HepG2 (cell line): ENCODE results near the gene PRXL2A. TPM values are rescaled to one million over a fixed set of nuclear protein-coding genes. Genes with fewer than 3 reads are reported as not detected.
A peak's percentile ranks its signal among the peaks of the same experiment; 100 is the strongest.

Experiments used
- ARID2 ChIP-seq: sonication (generic); formaldehyde crosslinking; IDR thresholded peaks from 2 replicates; pipeline ENCODE4 v1.8.1; 2022; ENCODE audit warnings: mild to moderate bottlenecking, missing genetic modification reagents, borderline replicate concordance
- BHLHE40 ChIP-seq: IDR thresholded peaks from 2 replicates; pipeline ENCODE4 v1.6.1; 2011; ENCODE audit warnings: low read length, improper control_type of control experiment
- CENPX ChIP-seq: sonication (generic); formaldehyde crosslinking; IDR thresholded peaks from 2 replicates; pipeline ENCODE4 v1.9.0; 2021; ENCODE audit warnings: mild to moderate bottlenecking, missing genetic modification reagents, moderate library complexity
- CHD2 ChIP-seq: IDR thresholded peaks from 2 replicates; pipeline ENCODE4 v1.6.1; 2011; ENCODE audit warnings: low read depth, low read length, improper control_type of control experiment
- FOXP1 ChIP-seq, 2 experiments: fragments of 450-650 bp in 1 of 2; IDR thresholded peaks; 2 replicates each; pipeline ENCODE4 v1.6.1; 2017 to 2018; ENCODE audit warnings: antibody characterized with exemption in 1 of 2
- GATAD2A ChIP-seq: IDR thresholded peaks from 2 replicates; pipeline ENCODE4 v1.6.1; 2016
- HNRNPK ChIP-seq: fragments of 200-400 bp; formaldehyde crosslinking; IDR thresholded peaks from 2 replicates; pipeline ENCODE4 v1.6.1; 2018; ENCODE audit warnings: low read length, low read depth, moderate library complexity, mild to moderate bottlenecking; ENCODE audit not compliant: poor library complexity, severe bottlenecking
- JUND ChIP-seq: sonication (generic); formaldehyde crosslinking; IDR thresholded peaks from 2 replicates; pipeline ENCODE4 v1.8.0; 2022; ENCODE audit warnings: mild to moderate bottlenecking, missing genetic modification reagents
- MAX ChIP-seq: IDR thresholded peaks from 2 replicates; pipeline ENCODE4 v1.6.1; 2012; ENCODE audit warnings: inconsistent platforms
- MEIS1 ChIP-seq: sonication (generic); formaldehyde crosslinking; IDR thresholded peaks from 2 replicates; pipeline ENCODE4 v1.9.0; 2021; ENCODE audit warnings: mild to moderate bottlenecking, missing genetic modification reagents, moderate library complexity, borderline replicate concordance
- MIXL1 ChIP-seq: IDR thresholded peaks from 2 replicates; pipeline ENCODE4 v1.6.1; 2016
- RBM39 ChIP-seq: fragments of 200-400 bp; formaldehyde crosslinking; IDR thresholded peaks from one replicate; pipeline ENCODE4 v1.6.1; 2018; ENCODE audit warnings: antibody characterized with exemption, mild to moderate bottlenecking, low read depth, low read length; ENCODE audit not compliant: poor library complexity, severe bottlenecking
- REL ChIP-seq: sonication (generic); formaldehyde crosslinking; conservative IDR thresholded peaks from 2 replicates; pipeline ENCODE4 v1.8.0; 2022; ENCODE audit warnings: mild to moderate bottlenecking, missing genetic modification reagents, moderate library complexity
- RXRB ChIP-seq: IDR thresholded peaks from 2 replicates; pipeline ENCODE4 v1.6.1; 2016; ENCODE audit warnings: borderline replicate concordance, missing genetic modification reagents, missing compliant biosample characterization
- SIN3A ChIP-seq: IDR thresholded peaks from 2 replicates; pipeline ENCODE4 v1.6.1; 2011; ENCODE audit warnings: low read depth, mild to moderate bottlenecking, control low read depth, low read length, borderline replicate concordance
- SKI ChIP-seq: fragments of 450-650 bp; IDR thresholded peaks from one replicate; pipeline ENCODE4 v1.6.1; 2018; ENCODE audit warnings: mild to moderate bottlenecking; ENCODE audit not compliant: partially characterized antibody
- SMARCC2 ChIP-seq: fragments of 450-650 bp; IDR thresholded peaks from 2 replicates; pipeline ENCODE4 v1.6.1; 2017; ENCODE audit warnings: antibody characterized with exemption, mild to moderate bottlenecking
- THYN1 ChIP-seq: sonication (generic); formaldehyde crosslinking; IDR thresholded peaks from 2 replicates; pipeline ENCODE4 v1.8.1; 2023; ENCODE audit warnings: low read depth, mild to moderate bottlenecking, moderate library complexity, missing genetic modification reagents, borderline replicate concordance
- ZBTB26 ChIP-seq: IDR thresholded peaks from 2 replicates; pipeline ENCODE4 v1.6.1; 2016; ENCODE audit warnings: missing compliant biosample characterization, missing genetic modification reagents, borderline replicate concordance
- ZMAT5 ChIP-seq: sonication (generic); formaldehyde crosslinking; IDR thresholded peaks from 2 replicates; pipeline ENCODE4 v1.5.0; 2020; ENCODE audit warnings: mild to moderate bottlenecking, low read depth, missing genetic modification reagents, borderline replicate concordance
- ZNF230 ChIP-seq: sonication (generic); formaldehyde crosslinking; IDR thresholded peaks from 2 replicates; pipeline ENCODE4 v1.4.0; 2020; ENCODE audit warnings: mild to moderate bottlenecking, missing genetic modification reagents
- ZNF362 ChIP-seq: sonication (generic); formaldehyde crosslinking; IDR thresholded peaks from 2 replicates; pipeline ENCODE4 v1.4.0; 2020; ENCODE audit warnings: missing genetic modification reagents, mild to moderate bottlenecking, borderline replicate concordance
- ZNF496 ChIP-seq: sonication (generic); formaldehyde crosslinking; IDR thresholded peaks from 2 replicates; pipeline ENCODE4 v1.8.1; 2023; ENCODE audit warnings: mild to moderate bottlenecking, moderate library complexity, missing genetic modification reagents; ENCODE audit not compliant: insufficient replicate concordance
- ZNF552 ChIP-seq: sonication (generic); formaldehyde crosslinking; IDR thresholded peaks from 2 replicates; pipeline ENCODE4 v1.9.0; 2022; ENCODE audit warnings: missing genetic modification reagents, mild to moderate bottlenecking, borderline replicate concordance
- ZNF619 ChIP-seq: sonication (generic); formaldehyde crosslinking; IDR thresholded peaks from 2 replicates; pipeline ENCODE4 v1.4.0; 2020; ENCODE audit warnings: mild to moderate bottlenecking, missing genetic modification reagents
- ZNF770 ChIP-seq: sonication (generic); formaldehyde crosslinking; IDR thresholded peaks from 2 replicates; pipeline ENCODE4 v1.5.0; 2020; ENCODE audit warnings: mild to moderate bottlenecking, missing genetic modification reagents
- ZSCAN29 ChIP-seq: sonication (generic); formaldehyde crosslinking; conservative IDR thresholded peaks from 2 replicates; pipeline ENCODE4 v1.4.0; 2020; ENCODE audit warnings: mild to moderate bottlenecking, missing genetic modification reagents
- ZSCAN30 ChIP-seq: sonication (generic); formaldehyde crosslinking; IDR thresholded peaks from 2 replicates; pipeline ENCODE4 v1.5.0; 2020; ENCODE audit warnings: mild to moderate bottlenecking, missing genetic modification reagents
- polyA plus RNA-seq, 8 experiments: library from polyadenylated mRNA; depleted of rRNA in 3 of 8; stranded (reverse) in 7 of 8; unstranded in 1 of 8; fragments of >200 nt; fragmentation: Illumina TruSeq in 4 of 8; extraction: Trizol in 4 of 8; gene quantifications; 2 replicates each; pipeline versions ENCODE4 v1.2.1 to v1.2.3, GENCODE V29; 2011 to 2016; ENCODE audit warnings: low read depth in 4 of 8, missing spikeins in 1 of 8, mixed read lengths in 1 of 8; ENCODE audit not compliant: insufficient read depth in 1 of 8
- total RNA-seq, 5 experiments: library from RNA; depleted of rRNA; stranded (reverse); fragments of >200 nt; fragmentation: Illumina TruSeq; extraction: Trizol; gene quantifications; 2 replicates each; pipeline ENCODE4 v1.2.3, GENCODE V29; 2016; ENCODE audit warnings: low read depth in 1 of 5

PRXL2A gene
- total and polyA plus RNA-seq, 2 of the 13 experiments (the other 11 are each of a cell fraction or from before 2014, with no cell fraction given): 43.9 to 79.9 TPM

- TF ChIP-seq RBM39 (no peak), MEIS1 (CRISPR knock-in tag) (no peak), MAX (peak; percentile 49; the same call in 1 of the 2 replicates), SIN3A (0 out of 2 replicates have a peak, but pooled peaks have one; percentile 47), SKI (peak; percentile 19), ZNF770 (CRISPR knock-in tag) (no peak), RXRB (CRISPR knock-in tag) (peak; percentile 44; the same call in 1 of the 2 replicates), CENPX (CRISPR knock-in tag) (no peak), THYN1 (no peak), CHD2 (no peak), MIXL1 (CRISPR knock-in tag) (0 out of 2 replicates have a peak, but pooled peaks have one; percentile 19), FOXP1 (IDR thresholded peaks at IDR 0.05) (no peak), FOXP1 (CRISPR knock-in tag; IDR thresholded peaks at IDR 0.05) (no peak), BHLHE40 (no peak), ZNF619 (no peak), HNRNPK (no peak), ZBTB26 (CRISPR knock-in tag) (no peak), ZSCAN29 (CRISPR knock-in tag) (no peak), ZNF362 (CRISPR knock-in tag) (no peak), ARID2 (CRISPR knock-in tag) (no peak), GATAD2A (CRISPR knock-in tag) (peak; percentile 75), JUND (CRISPR knock-in tag) (0 out of 2 replicates have a peak, but pooled peaks have one; percentile 39), ZNF230 (CRISPR knock-in tag) (no peak), ZNF552 (CRISPR knock-in tag) (no peak), ZSCAN30 (CRISPR knock-in tag) (no peak), SMARCC2 (no peak), ZNF496 (CRISPR knock-in tag) (no peak), REL (no peak), ZMAT5 (CRISPR knock-in tag) (no peak)
Measured at GRCh38 chr10:80411267-80411668, 2.9 kb downstream of the PRXL2A start (continued).
